Choroid plexus epithelial cell (primary cell): ENCODE results near the gene COL19A1.

Experiments used
- DNase-seq: peaks from one replicate; pipeline ENCODE4 v3.0.0-alpha.2; 2010; ENCODE audit warnings: low read depth
- H3K4me3 ChIP-seq: 2 replicates; pipeline ENCODE4 v1.5.1; 2011; ENCODE audit warnings: low read depth, mild to moderate bottlenecking, control low read depth, low read length, moderate library complexity
- TF ChIP-seq, protein P1 (sequence below): conservative IDR thresholded peaks from 2 replicates; pipeline ENCODE4 v1.5.1; 2011; ENCODE audit warnings: low read depth, mild to moderate bottlenecking, control low read depth, inconsistent platforms, low read length, moderate library complexity

COL19A1 gene

DNA sequence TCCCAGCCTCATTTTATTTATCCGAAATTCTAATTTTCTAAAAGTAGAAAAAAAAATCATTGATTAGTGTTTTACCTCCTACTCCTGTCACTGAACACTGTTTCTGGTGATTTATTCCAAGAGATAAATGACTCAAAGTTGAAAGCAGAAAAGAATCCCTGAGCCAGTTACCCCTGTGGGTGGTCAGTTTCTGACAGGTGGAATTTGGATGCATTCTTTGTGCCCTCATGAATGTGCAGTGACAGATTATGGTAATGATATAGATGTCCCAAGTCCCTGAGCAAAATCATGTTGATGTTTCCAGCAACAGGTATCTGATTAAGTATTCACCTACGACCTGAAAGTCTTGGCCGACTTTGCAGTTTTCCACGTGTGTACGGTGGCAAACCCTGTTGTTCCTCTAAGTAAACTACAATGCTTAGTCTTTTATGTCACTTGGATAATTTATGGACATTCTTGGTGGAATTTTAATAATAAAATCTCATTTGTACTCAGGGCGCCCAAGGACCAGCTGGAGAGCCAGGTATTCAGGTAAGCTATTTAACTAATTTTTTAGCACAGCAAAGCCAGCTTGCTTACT is 282.9 kb downstream of the COL19A1 start:
- TF ChIP-seq, protein P1, sequence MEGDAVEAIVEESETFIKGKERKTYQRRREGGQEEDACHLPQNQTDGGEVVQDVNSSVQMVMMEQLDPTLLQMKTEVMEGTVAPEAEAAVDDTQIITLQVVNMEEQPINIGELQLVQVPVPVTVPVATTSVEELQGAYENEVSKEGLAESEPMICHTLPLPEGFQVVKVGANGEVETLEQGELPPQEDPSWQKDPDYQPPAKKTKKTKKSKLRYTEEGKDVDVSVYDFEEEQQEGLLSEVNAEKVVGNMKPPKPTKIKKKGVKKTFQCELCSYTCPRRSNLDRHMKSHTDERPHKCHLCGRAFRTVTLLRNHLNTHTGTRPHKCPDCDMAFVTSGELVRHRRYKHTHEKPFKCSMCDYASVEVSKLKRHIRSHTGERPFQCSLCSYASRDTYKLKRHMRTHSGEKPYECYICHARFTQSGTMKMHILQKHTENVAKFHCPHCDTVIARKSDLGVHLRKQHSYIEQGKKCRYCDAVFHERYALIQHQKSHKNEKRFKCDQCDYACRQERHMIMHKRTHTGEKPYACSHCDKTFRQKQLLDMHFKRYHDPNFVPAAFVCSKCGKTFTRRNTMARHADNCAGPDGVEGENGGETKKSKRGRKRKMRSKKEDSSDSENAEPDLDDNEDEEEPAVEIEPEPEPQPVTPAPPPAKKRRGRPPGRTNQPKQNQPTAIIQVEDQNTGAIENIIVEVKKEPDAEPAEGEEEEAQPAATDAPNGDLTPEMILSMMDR, result no peak
- DNase-seq, result no peak
- H3K4me3 ChIP-seq, result no peak overlapping the region

GRCh38 chr6:70150521-70150920 is 284.2 kb downstream of the COL19A1 start:
- DNase-seq, result no peak
- H3K4me3 ChIP-seq, result no peak overlapping the region
- TF ChIP-seq, protein P1, result no peak

GRCh38 chr6:70151616-70152015 is 285.3 kb downstream of the COL19A1 start:
- TF ChIP-seq, protein P1, result no peak
- no peak overlapping the region for H3K4me3 ChIP-seq
- no peak for DNase-seq

GRCh38 chr6:70152786-70153185 is 286.4 kb downstream of the COL19A1 start:
- TF ChIP-seq, protein P1, result no peak
- no peak overlapping the region for H3K4me3 ChIP-seq
- no peak for DNase-seq

DNA sequence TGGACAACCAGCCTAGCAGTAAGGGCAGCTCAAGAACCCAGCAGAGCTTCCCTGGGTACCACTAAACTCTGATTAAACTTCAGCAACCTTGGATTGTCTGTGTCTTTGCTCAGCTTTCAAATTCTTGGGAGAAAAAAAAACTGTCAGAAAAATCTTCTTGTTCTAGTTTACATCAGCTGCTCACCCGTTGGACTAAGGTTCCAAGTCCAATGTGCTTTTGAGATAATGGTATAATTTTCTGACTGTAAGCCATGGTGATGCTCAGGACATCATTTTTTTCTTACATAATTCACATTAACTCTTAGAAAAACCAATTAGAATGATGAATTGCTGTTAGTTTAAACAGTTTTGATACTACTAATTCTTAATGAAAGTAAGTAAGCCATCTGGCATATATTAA is 290.7 kb downstream of the COL19A1 start:
- no peak for DNase-seq
- TF ChIP-seq, protein P1, result no peak
- no peak overlapping the region for H3K4me3 ChIP-seq

DNA sequence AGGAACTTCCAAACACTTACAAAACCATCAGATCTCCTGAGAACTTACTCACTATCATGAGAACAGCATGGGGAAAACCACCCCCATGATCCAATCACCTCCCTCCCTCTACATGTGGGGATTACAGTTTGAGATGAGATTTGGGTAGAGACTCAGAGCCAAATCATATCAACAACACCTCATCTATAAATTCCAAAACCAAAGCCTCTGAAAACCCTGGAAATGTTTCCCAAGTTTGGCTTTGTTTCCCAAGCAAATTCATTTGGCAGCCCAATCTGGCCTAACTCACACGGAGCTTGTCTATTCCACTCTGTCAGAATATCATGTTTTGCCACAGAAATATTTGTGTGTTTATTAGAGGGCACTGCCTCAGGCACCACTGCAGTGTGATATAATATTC is 293.9 kb downstream of the COL19A1 start:
- TF ChIP-seq, protein P1, result no peak
- DNase-seq, result no peak
- no peak overlapping the region for H3K4me3 ChIP-seq

GRCh38 chr6:70162972-70163371 is 296.6 kb downstream of the COL19A1 start:
- TF ChIP-seq, protein P1, result no peak
- H3K4me3 ChIP-seq, result no peak overlapping the region
- no peak for DNase-seq
